AG09319 (cell line): ENCODE data around the gene S1PR3.

Source experiments
- DNase-seq: peaks from one replicate; pipeline ENCODE4 v3.0.0-alpha.2; 2010; ENCODE audit warnings: low read depth; ENCODE audit errors: extremely low read depth
- CTCF ChIP-seq: IDR thresholded peaks from 2 replicates; pipeline ENCODE4 v1.5.1; 2011; ENCODE audit warnings: low read depth, mild to moderate bottlenecking, inconsistent platforms, low read length, moderate library complexity

The S1PR3 gene

GRCh38 chr9:89010056-89010455 lies 18.8 kb downstream of the S1PR3 start:
- no peak for DNase-seq
- no peak for TF ChIP-seq CTCF

- no peak for TF ChIP-seq CTCF
- DNase-seq: no peak
Measured at GRCh38 chr9:89010526-89011111, 19.4 kb downstream of the S1PR3 start.

- TF ChIP-seq CTCF: no peak
- DNase-seq: no peak
Measured at GRCh38 chr9:89011683-89012082, 20.4 kb downstream of the S1PR3 start.

GRCh38 chr9:89012294-89013042 lies 21.2 kb downstream of the S1PR3 start:
- no peak for DNase-seq
- no peak for TF ChIP-seq CTCF

GRCh38 chr9:89013660-89014059 lies 22.4 kb downstream of the S1PR3 start:
- no peak for TF ChIP-seq CTCF

GRCh38 chr9:89014153-89014552 lies 22.9 kb downstream of the S1PR3 start:
- no peak for TF ChIP-seq CTCF
- no peak for DNase-seq

More at GRCh38 chr9:89013660-89014059, 22.4 kb downstream of the S1PR3 start:
- no peak for DNase-seq

GRCh38 chr9:89015336-89015735 lies 24.1 kb downstream of the S1PR3 start:
- no peak for TF ChIP-seq CTCF
- DNase-seq: no peak
